NCI-H748 (cell line): ENCODE measurements around the gene TMC1.

ENCODE experiments used
- DNase-seq: peaks from one replicate; lab custom pipeline; 2025; ENCODE audit not compliant: unreplicated experiment; lab: John Stamatoyannopoulos, UW

Gene TMC1

DNA sequence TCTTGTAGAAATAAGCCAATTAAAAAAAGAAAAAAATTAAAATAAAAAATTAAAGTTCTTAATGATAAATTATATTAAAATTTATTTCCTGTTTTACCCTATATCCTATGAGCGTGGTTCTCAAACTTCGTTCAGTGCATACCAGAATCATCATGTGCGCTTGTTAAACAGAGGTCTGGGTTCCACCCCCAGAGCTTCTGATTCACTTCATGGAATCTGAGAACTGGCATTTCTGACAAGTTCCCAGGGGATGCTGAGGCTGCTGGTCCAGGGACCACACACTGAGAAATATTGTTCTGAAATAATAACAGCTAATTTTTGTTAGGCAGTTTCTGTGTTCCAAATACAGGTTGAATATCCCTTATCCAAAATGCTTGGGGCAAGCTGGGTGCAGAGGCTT is 79.3 kb downstream of the TMC1 start:
- no peak for DNase-seq

DNA sequence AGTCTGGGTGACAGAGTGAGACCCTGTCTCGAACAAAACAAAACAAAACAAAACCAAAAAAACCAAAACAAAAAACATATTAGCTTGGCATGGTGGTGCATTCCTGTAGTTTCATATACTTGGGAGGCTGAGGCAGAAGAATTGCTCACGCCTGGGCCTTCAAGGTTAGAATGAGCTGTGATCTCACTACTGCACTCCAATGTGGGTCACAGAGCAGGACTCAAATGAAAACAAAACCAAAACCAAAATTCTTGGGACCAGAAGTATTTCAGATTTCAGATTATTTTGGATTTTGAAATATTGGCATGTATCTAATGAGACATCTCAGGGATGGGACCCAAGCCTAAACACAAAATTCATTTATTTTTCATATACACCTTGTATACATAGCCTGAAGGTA is 80.2 kb downstream of the TMC1 start:
- no peak for DNase-seq

DNA sequence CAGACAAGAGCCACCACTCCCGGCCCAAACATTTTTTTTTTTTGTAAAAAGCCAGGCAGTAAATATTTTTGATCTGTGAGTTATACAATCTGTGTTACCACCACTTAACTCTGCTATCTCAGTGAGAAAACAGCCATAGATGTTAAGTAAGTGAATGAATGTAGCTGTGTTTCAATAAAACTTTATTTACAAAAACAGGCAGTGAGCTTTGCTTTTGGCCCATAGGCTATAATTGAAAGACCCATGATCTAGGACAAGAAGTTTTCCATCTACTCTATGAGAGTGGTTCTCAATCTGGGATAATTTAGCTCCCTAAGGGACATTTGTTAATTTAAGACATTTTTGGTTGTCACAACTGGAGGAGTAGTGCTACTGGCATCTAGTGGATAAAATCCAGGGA is 91.0 kb downstream of the TMC1 start:
- DNase-seq: no peak

GRCh38 chr9:72614067-72614466 is 92.7 kb downstream of the TMC1 start:
- no peak for DNase-seq

- DNase-seq: no peak
Measured at GRCh38 chr9:72615931-72616330, 94.5 kb downstream of the TMC1 start.

DNA sequence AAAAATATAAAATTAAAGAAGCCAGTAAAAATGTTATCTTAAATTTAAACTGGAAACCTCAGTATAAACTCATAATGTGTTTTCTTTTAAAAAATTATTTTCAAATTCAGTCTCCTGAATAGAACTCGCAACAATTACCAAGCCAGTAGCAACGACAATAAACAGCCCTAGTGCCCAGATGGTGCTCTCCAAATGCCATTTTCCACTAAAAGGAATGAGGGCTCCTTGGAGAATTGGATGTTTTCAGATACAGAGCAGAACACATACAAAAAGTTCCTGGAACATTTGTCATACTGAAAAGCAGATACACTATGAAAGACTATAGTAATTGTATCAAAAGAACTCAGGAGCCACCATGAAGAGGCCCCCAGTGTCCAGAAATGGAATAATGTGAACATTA is 97.4 kb downstream of the TMC1 start:
- no peak for DNase-seq

DNA sequence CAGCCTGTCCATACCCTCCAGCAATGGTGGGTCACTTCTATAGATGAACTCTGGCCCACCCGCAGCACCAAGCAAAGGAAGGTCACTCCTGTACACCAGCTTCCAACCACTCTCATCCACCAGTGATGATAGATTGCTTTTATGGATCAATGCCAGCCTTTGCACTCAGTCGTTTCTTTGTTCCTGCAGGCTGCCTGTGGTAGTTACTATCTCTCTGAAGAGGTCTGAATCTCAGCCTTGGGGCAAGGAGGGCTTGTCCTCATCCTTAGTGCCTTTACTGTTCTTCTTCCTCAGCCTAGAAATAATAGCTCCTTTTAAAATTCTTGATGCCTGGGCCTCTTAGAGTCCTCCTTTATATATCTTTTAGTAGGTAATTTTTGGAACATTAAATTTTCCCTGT is 100.8 kb downstream of the TMC1 start:
- no peak for DNase-seq

DNA sequence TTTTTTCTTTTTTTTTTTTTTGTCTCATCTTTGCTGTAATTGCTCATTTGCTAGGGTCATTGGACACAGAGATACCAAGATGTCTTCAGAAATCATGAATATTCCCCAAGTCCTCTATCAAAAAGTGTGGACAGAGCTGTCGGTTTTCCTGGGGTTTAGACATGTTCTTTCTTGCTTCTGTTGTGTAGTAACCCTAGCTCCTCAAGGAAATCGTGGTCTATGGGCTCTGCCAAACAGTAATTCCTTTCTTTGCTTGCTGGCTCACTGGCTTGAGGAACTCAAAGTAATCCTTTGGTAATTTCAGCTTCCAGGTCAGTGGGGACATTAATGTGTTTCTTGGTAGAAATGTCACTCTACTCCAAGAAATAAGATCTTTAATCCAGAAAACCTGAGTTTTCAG is 101.7 kb downstream of the TMC1 start:
- DNase-seq: no peak

GRCh38 chr9:72627147-72627546 is 105.7 kb downstream of the TMC1 start:
- no peak for DNase-seq

GRCh38 chr9:72627956-72628540 is 106.6 kb downstream of the TMC1 start:
- DNase-seq: no peak

GRCh38 chr9:72633966-72634365 is 112.6 kb downstream of the TMC1 start:
- DNase-seq: no peak

GRCh38 chr9:72635197-72635596 is 113.8 kb downstream of the TMC1 start:
- DNase-seq: peak; percentile 10

GRCh38 chr9:72636621-72637020 is 115.2 kb downstream of the TMC1 start:
- no peak for DNase-seq

- DNase-seq: no peak
Measured at GRCh38 chr9:72643651-72644050, 122.2 kb downstream of the TMC1 start.

DNA sequence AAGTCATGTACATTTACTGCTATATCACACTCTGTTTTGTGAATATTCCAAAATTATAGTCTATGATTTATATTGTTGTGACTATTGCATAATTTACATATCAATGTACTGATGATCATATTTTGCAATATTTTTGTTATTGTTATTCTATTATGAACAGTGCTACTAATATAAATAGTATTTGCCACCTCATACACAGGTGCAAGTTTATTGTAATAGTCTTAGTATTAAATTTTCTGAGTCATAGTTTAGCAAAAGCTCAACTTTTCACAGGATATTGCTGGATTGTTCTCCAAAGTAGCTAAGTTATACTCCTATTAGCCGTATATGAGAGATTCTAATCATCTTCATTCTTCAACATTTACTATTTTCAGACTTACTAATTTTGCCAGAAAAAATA is 124.7 kb downstream of the TMC1 start:
- no peak for DNase-seq

DNA sequence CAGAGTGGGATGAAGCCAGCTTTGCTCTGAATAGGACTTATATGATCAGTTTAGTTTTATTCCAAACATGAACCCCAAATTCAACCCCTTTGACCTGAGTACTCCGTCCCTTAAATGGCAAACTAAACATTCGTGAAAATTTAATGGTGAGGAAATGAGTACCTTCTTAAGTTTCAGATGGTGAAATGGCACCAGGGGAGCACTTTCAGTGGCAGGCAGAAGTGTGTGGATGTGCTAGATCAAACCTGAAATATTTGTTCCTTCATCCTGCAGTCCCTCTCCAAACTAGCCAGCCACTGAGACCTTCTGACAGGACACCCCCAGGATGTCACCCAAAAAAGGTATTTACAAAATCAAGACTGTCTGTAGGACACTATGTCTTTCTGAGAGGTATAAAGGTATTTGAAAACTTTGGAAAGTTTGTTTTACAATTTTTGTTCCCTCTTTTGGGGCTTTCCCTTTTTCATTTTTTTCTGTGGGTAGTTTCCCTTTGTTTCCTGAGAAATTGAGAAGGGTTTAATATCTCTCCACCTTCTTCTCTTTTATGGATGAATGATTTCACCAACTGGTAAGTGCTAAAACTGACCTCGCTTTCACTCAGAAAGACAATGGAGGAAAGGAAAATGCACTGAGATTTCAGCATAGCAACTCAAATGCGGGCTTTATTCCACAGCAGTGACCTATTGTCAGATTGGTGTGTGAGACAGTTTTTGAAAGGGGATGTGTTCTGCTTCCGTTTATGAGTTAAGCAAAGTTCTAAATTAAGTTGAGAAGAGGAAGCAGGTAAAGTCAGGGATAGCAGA is 127.1 kb downstream of the TMC1 start:
- DNase-seq: no peak

DNA sequence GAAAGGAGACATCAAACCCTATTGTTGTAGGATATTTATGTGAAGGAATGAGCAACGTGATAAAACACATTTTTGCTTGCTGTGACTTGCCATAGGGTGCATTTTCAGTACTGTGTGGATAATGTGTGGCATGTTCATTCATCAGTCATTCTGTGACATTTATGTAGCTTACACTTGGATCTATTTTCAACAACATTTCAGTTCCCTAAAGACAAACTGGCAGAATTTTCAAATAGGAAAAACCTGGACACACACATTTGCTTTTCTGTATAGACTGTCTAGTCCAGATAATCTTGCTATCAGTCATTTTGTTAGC is 127.7 kb downstream of the TMC1 start:
- DNase-seq: no peak

DNA sequence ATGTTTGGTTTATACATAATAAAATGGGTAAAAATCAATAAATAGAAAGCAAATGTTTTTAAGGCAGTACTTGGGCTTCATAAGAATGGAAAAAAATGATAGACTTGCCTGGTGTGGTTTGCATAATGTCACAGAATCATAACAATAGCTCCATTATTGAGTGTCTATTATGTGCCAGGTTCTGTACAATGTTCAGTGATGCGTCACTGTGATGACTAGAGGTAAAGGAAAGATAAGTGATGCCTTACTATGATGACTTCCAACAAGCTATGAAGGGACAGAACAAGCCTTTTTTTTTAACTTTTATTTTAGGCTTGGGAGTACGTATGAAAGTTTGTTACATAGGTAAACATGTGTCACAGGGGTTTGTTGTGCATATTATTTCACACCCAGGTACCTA is 128.8 kb downstream of the TMC1 start:
- no peak for DNase-seq

GRCh38 chr9:72656021-72656420 is 134.6 kb downstream of the TMC1 start:
- no peak for DNase-seq

DNA sequence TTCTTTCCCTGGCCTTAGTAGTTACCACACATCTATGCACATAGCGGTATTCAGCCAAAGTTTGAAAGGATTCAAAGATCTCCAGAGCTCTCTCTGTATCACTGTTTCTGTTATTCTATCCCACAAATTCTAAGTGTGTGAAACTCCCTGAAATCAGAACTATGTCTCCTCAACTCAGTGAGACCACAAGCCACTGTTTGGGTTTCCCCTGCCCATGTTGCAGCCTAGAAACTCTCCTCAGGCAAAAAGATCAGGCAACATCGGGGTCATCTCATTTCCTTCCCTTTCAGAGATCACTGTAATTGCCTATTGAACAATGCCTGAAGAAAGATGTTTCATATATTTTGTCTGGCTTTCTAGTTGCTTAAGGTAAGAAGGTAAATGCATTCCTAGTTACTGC is 135.6 kb downstream of the TMC1 start:
- DNase-seq: no peak

DNA sequence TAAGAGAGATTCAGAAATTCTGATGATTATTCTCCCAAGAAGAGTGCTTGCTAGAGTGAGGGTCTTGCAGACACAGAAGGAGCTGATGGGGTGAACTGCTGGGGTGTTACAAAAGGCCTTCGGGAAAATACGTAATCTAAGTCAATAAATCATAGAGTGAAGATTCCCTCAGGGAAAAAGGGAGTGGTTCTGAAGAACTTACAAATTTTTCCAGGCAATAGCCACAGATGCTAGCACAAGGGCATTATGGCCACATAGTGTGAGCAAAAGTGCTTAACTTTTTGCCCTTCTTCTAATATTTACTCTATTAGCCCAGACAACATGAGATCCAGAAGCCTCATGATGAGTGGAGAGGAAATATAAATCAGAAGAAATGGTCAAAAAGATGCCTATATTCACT is 137.3 kb downstream of the TMC1 start:
- DNase-seq: no peak

GRCh38 chr9:72661401-72662135 is 140.2 kb downstream of the TMC1 start:
- no peak for DNase-seq
